Large intestine (tissue), 3 donors: ENCODE data around the gene MAN1A1. TPM values are rescaled to one million over a fixed set of nuclear protein-coding genes. Genes with fewer than 3 reads are reported as not detected.
A peak's percentile ranks its signal among the peaks of the same experiment; 100 is the strongest.

ENCODE experiments used
- DNase-seq, 2 donors: peaks; one replicate each; pipeline versions ENCODE4 v3.0.0 to v3.0.0-alpha.2; 2013
- H3K27ac ChIP-seq: one replicate; pipeline ENCODE4 v1.5.1; 2013; ENCODE audit warnings: low read length
- H3K27me3 ChIP-seq: 2 replicates; pipeline ENCODE4 v1.6.1; 2013; ENCODE audit warnings: low read length; ENCODE audit not compliant: control insufficient read depth, insufficient read depth
- H3K36me3 ChIP-seq: 2 replicates; pipeline ENCODE4 v1.6.1; 2013; ENCODE audit warnings: low read length; ENCODE audit not compliant: control insufficient read depth, insufficient read depth
- H3K4me1 ChIP-seq: one replicate; pipeline ENCODE4 v1.6.1; 2013; ENCODE audit warnings: low read length; ENCODE audit not compliant: control insufficient read depth, insufficient read depth
- H3K4me3 ChIP-seq: one replicate; pipeline ENCODE4 v1.5.1; 2013; ENCODE audit warnings: low read length
- H3K9me3 ChIP-seq: one replicate; pipeline ENCODE4 v1.6.1; 2013; ENCODE audit warnings: mild to moderate bottlenecking, low read depth, low read length, moderate library complexity; ENCODE audit not compliant: control insufficient read depth
- WGBS: methylation state at CpG from one replicate; pipeline ENCODE4 v1.1.5; 2013; ENCODE audit warnings: low lambda C conversion rate; ENCODE audit not compliant: insufficient coverage; 5-methylcytosine and 5-hydroxymethylcytosine counted together
- polyA plus RNA-seq: library from polyadenylated mRNA; unstranded; fragments of 120-200 nt; gene quantifications from one replicate; pipeline ENCODE4 v1.2.1, GENCODE V29; 2013

MAN1A1 gene
- polyA plus RNA-seq, 1 donor, result 123 TPM

GRCh38 chr6:119318176-119318575 lies 31.4 kb downstream of the MAN1A1 start:
- DNase-seq, result no peak
- WGBS, result no CpG with 5 or more reads among the region's 1 CpG

GRCh38 chr6:119317007-119317406 lies 32.6 kb downstream of the MAN1A1 start:
- no peaks in the 10 kb centered on the region for H3K36me3 ChIP-seq
- no CpG with 5 or more reads among the region's 4 CpGs for WGBS

More at GRCh38 chr6:119318176-119318575, 31.4 kb downstream of the MAN1A1 start:
- no peaks in the 10 kb centered on the region for H3K36me3 ChIP-seq
- H3K4me3 ChIP-seq, result no peak overlapping the region
- peaks cover 2% of the 10 kb centered on the region for H3K4me1 ChIP-seq
- peaks cover 3% of the 10 kb centered on the region for H3K9me3 ChIP-seq
- H3K27me3 ChIP-seq, result no peaks in the 10 kb centered on the region
- no peak overlapping the region for H3K27ac ChIP-seq

GRCh38 chr6:119314885-119315272 lies 34.7 kb downstream of the MAN1A1 start:
- H3K4me1 ChIP-seq, result peaks cover 7% of the 10 kb centered on the region
- DNase-seq, result no peak
- no CpG with 5 or more reads among the region's 5 CpGs for WGBS

More at GRCh38 chr6:119317007-119317406, 32.6 kb downstream of the MAN1A1 start:
- H3K27me3 ChIP-seq, result no peaks in the 10 kb centered on the region
- H3K4me1 ChIP-seq, result peaks cover 7% of the 10 kb centered on the region
- H3K9me3 ChIP-seq, result peaks cover 3% of the 10 kb centered on the region
- no peak overlapping the region for H3K4me3 ChIP-seq
- H3K27ac ChIP-seq, result no peak overlapping the region
- no peak for DNase-seq

GRCh38 chr6:119313937-119314884 lies 35.4 kb downstream of the MAN1A1 start:
- no peak overlapping the region for H3K4me3 ChIP-seq
- peaks cover 8% of the 10 kb centered on the region for H3K4me1 ChIP-seq
- H3K36me3 ChIP-seq, result no peaks in the 10 kb centered on the region
- H3K27me3 ChIP-seq, result no peaks in the 10 kb centered on the region
- no CpG with 5 or more reads among the region's 10 CpGs for whole genome bisulfite sequencing
- no peaks in the 10 kb centered on the region for H3K9me3 ChIP-seq
- DNase-seq, result peak in 1 of 2 donors; percentile 14
- H3K27ac ChIP-seq, result no peak overlapping the region

More at GRCh38 chr6:119314885-119315272, 34.7 kb downstream of the MAN1A1 start:
- H3K9me3 ChIP-seq, result peaks cover 1% of the 10 kb centered on the region
- H3K27me3 ChIP-seq, result no peaks in the 10 kb centered on the region
- H3K4me3 ChIP-seq, result no peak overlapping the region
- H3K36me3 ChIP-seq, result no peaks in the 10 kb centered on the region
- H3K27ac ChIP-seq, result no peak overlapping the region

GRCh38 chr6:119312875-119313338 lies 36.7 kb downstream of the MAN1A1 start:
- DNase-seq, result peak; percentile 76 to 83
- Histone ChIP-seq H3K36me3 (no peaks in the 10 kb centered on the region), H3K9me3 (no peaks in the 10 kb centered on the region), H3K27ac (peak overlapping the region; percentile 73), H3K4me3 (no peak overlapping the region), H3K4me1 (peaks cover 16% of the 10 kb centered on the region), H3K27me3 (no peaks in the 10 kb centered on the region)
- no CpG with 5 or more reads among the region's 4 CpGs for WGBS

- H3K36me3 ChIP-seq, result no peaks in the 10 kb centered on the region
- H3K27ac ChIP-seq, result peak overlapping the region; percentile 73
- no CpG with 5 or more reads among the region's 4 CpGs for WGBS
- H3K9me3 ChIP-seq, result no peaks in the 10 kb centered on the region
- no peak for DNase-seq
- H3K4me1 ChIP-seq, result peaks cover 16% of the 10 kb centered on the region
- no peaks in the 10 kb centered on the region for H3K27me3 ChIP-seq
- H3K4me3 ChIP-seq, result no peak overlapping the region
Observed at GRCh38 chr6:119312441-119312840, 37.1 kb downstream of the MAN1A1 start.

- H3K4me1 ChIP-seq, result peaks cover 16% of the 10 kb centered on the region
- H3K4me3 ChIP-seq, result no peak overlapping the region
- DNase-seq, result no peak
- H3K27ac ChIP-seq, result no peak overlapping the region
- no peaks in the 10 kb centered on the region for H3K9me3 ChIP-seq
- 94% methylated on average over 3 of the region's 8 CpGs for WGBS
- H3K27me3 ChIP-seq, result no peaks in the 10 kb centered on the region
- H3K36me3 ChIP-seq, result peaks cover 1% of the 10 kb centered on the region
Observed at GRCh38 chr6:119311514-119312142, 37.9 kb downstream of the MAN1A1 start.

- no peak for DNase-seq
- H3K27me3 ChIP-seq, result no peaks in the 10 kb centered on the region
- peaks cover 16% of the 10 kb centered on the region for H3K4me1 ChIP-seq
- H3K9me3 ChIP-seq, result no peaks in the 10 kb centered on the region
- peaks cover 12% of the 10 kb centered on the region for H3K36me3 ChIP-seq
- no CpG with 5 or more reads among the region's 8 CpGs for WGBS
- no peak overlapping the region for H3K4me3 ChIP-seq
- H3K27ac ChIP-seq, result no peak overlapping the region
Observed at GRCh38 chr6:119310486-119311036, 39.0 kb downstream of the MAN1A1 start.

- no peaks in the 10 kb centered on the region for H3K9me3 ChIP-seq
- no peaks in the 10 kb centered on the region for H3K27me3 ChIP-seq
- peak overlapping the region; percentile 60 for H3K27ac ChIP-seq
- DNase-seq, result peak in 1 of 2 donors; percentile 51
- H3K4me1 ChIP-seq, result peaks cover 13% of the 10 kb centered on the region
- H3K36me3 ChIP-seq, result peaks cover 15% of the 10 kb centered on the region
- no CpG with 5 or more reads among the region's 4 CpGs for WGBS
- H3K4me3 ChIP-seq, result no peak overlapping the region
Observed at GRCh38 chr6:119308991-119309657, 40.4 kb downstream of the MAN1A1 start.
